ENCODE measurements around the gene DAGLB. TPM values are rescaled to one million over a fixed set of nuclear protein-coding genes. Genes with fewer than 3 reads are reported as not detected.
"Not testable (repeated sequence)": the region's sequence is repeated elsewhere in the genome, so short reads cannot be mapped to it uniquely, and the experiment has no call there.

Gene DAGLB
- total RNA-seq, 4 donors from 2014 or later: 9.1 to 36.3 (median 24.3) TPM

DNA sequence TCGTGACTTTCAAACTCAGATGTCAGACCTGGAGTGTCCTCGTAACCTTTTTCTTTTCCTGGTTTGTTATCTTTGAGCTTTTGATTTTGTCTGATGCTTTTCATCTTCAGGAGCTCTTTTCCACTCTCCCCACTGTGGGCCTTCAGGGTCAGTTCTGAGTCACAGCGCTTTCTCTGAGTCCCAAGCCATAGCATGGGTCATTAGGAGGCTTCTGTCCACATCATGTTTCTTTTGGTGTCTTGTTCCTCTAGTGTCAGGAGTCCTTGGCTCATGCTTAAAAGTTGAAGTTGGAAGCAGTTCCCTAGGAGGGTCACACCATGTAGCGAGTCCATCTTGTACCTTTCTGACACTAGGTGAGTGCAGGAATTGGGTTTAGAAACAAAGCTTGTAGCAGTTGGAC, 40.3 kb downstream of the DAGLB start:
- no peak overlapping the region for H3K4me3 ChIP-seq
- no peak for TF ChIP-seq POLR2A (IDR thresholded peaks at IDR 0.05)
- TF ChIP-seq, protein P1, sequence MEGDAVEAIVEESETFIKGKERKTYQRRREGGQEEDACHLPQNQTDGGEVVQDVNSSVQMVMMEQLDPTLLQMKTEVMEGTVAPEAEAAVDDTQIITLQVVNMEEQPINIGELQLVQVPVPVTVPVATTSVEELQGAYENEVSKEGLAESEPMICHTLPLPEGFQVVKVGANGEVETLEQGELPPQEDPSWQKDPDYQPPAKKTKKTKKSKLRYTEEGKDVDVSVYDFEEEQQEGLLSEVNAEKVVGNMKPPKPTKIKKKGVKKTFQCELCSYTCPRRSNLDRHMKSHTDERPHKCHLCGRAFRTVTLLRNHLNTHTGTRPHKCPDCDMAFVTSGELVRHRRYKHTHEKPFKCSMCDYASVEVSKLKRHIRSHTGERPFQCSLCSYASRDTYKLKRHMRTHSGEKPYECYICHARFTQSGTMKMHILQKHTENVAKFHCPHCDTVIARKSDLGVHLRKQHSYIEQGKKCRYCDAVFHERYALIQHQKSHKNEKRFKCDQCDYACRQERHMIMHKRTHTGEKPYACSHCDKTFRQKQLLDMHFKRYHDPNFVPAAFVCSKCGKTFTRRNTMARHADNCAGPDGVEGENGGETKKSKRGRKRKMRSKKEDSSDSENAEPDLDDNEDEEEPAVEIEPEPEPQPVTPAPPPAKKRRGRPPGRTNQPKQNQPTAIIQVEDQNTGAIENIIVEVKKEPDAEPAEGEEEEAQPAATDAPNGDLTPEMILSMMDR (IDR thresholded peaks at IDR 0.05): no peak
- H3K27ac ChIP-seq: no peak overlapping the region
- no peaks in the 10 kb centered on the region for H3K9me3 ChIP-seq
- no peaks in the 10 kb centered on the region for H3K27me3 ChIP-seq
- no peaks in the 10 kb centered on the region for H3K4me1 ChIP-seq
- no peak for DNase-seq
- H3K36me3 ChIP-seq: peaks cover 0 to 98% (median 0%) of the 10 kb centered on the region in 3 donors

- H3K36me3 ChIP-seq: peaks cover 0 to 97% (median 0%) of the 10 kb centered on the region in 3 donors
- H3K9me3 ChIP-seq: no peaks in the 10 kb centered on the region
- TF ChIP-seq POLR2A (IDR thresholded peaks at IDR 0.05): no peak
- TF ChIP-seq, protein P1 (IDR thresholded peaks at IDR 0.05): no peak
- H3K4me3 ChIP-seq: no peak overlapping the region
- no peaks in the 10 kb centered on the region for H3K4me1 ChIP-seq
- no peaks in the 10 kb centered on the region for H3K27me3 ChIP-seq
- no peak for DNase-seq
- H3K27ac ChIP-seq: no peak overlapping the region
Measured at GRCh38 chr7:6406121-6406520, 41.6 kb downstream of the DAGLB start.

DNA sequence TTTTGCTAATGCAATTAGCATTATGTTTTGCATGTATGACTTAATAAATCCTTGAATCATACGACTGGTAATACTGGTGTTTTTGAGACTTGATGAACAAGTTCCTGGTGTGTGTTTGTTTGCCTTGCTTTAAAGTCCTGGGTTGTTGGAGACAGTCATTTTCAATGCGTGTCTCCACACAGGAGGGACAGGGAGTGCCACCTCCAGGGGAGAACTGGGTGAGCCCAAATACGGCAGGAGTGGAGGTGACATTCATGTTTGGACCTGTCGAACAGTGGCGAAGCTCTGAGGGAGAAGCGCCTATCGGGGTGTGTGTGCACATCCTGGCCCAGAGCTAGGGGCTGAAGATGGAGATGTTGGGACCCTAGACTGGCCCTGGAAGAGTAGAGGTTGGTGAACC, 43.8 kb downstream of the DAGLB start:
- TF ChIP-seq, protein P1 (IDR thresholded peaks at IDR 0.05): no peak
- TF ChIP-seq POLR2A (IDR thresholded peaks at IDR 0.05): no peak

DNA sequence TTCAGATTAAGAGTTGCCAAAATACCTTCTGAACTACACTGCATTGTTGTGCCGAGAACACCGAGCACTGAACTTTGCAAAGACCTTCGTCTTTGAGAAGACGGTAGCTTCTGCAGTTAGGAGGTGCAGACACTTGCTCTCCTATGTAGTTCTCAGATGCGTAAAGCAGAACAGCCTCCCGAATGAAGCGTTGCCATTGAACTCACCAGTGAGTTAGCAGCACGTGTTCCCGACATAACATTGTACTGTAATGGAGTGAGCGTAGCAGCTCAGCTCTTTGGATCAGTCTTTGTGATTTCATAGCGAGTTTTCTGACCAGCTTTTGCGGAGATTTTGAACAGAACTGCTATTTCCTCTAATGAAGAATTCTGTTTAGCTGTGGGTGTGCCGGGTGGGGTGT, 45.0 kb downstream of the DAGLB start:
- peaks cover 0 to 87% (median 0%) of the 10 kb centered on the region in 3 donors for H3K36me3 ChIP-seq

More for the DNA sequence above, 43.8 kb downstream of the DAGLB start:
- DNase-seq: no peak
- Histone ChIP-seq H3K36me3 (peaks cover 0 to 92% (median 0%) of the 10 kb centered on the region in 3 donors), H3K9me3 (no peaks in the 10 kb centered on the region), H3K4me1 (peaks cover 0 to 3% (median 0%) of the 10 kb centered on the region in 4 donors), H3K27me3 (no peaks in the 10 kb centered on the region), H3K4me3 (no peak overlapping the region), H3K27ac (no peak overlapping the region)

DNA sequence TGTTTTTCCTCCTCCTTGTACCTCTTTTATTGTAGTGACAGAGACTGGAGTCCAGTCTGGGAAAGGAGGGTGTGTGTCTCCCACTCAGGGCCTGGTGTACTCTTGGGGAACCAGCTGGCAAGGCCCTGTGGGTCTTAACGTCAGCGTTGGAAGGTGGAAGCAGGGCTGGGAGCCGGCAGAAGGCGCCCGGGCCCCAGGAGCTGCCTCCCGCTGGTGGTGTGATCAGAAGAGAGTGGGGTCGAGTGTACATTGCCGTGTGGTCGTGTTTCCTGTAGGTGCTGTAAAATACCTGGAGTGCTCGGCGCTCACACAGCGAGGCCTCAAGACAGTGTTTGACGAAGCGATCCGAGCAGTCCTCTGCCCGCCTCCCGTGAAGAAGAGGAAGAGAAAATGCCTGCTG, 45.7 kb downstream of the DAGLB start:
- Histone ChIP-seq H3K4me1 (peaks cover 0 to 18% (median 0%) of the 10 kb centered on the region in 4 donors), H3K27me3 (no peaks in the 10 kb centered on the region), H3K36me3 (peaks cover 0 to 81% (median 0%) of the 10 kb centered on the region in 3 donors), H3K4me3 (no peak overlapping the region), H3K27ac (no peak overlapping the region), H3K9me3 (no peaks in the 10 kb centered on the region)
- TF ChIP-seq, protein P1 (IDR thresholded peaks at IDR 0.05): no peak
- no peak for TF ChIP-seq POLR2A (IDR thresholded peaks at IDR 0.05)
- DNase-seq: no peak

More for the DNA sequence above, 45.0 kb downstream of the DAGLB start:
- Histone ChIP-seq H3K4me1 (peaks cover 0 to 15% (median 0%) of the 10 kb centered on the region in 4 donors), H3K9me3 (no peaks in the 10 kb centered on the region), H3K27me3 (no peaks in the 10 kb centered on the region), H3K4me3 (no peak overlapping the region), H3K27ac (no peak overlapping the region)
- TF ChIP-seq POLR2A (IDR thresholded peaks at IDR 0.05): no peak
- TF ChIP-seq, protein P1 (IDR thresholded peaks at IDR 0.05): no peak
- DNase-seq: no peak

- TF ChIP-seq, protein P1 (IDR thresholded peaks at IDR 0.05): no peak
- no peak for TF ChIP-seq POLR2A (IDR thresholded peaks at IDR 0.05)
- no peak for DNase-seq
- Histone ChIP-seq H3K27me3 (no peaks in the 10 kb centered on the region), H3K9me3 (no peaks in the 10 kb centered on the region), H3K36me3 (peaks cover 0 to 76% (median 0%) of the 10 kb centered on the region in 3 donors), H3K4me1 (peaks cover 0 to 18% (median 0%) of the 10 kb centered on the region in 4 donors), H3K27ac (no peak overlapping the region), H3K4me3 (no peak overlapping the region)
Measured at GRCh38 chr7:6401536-6401935, 46.2 kb downstream of the DAGLB start.

DNA sequence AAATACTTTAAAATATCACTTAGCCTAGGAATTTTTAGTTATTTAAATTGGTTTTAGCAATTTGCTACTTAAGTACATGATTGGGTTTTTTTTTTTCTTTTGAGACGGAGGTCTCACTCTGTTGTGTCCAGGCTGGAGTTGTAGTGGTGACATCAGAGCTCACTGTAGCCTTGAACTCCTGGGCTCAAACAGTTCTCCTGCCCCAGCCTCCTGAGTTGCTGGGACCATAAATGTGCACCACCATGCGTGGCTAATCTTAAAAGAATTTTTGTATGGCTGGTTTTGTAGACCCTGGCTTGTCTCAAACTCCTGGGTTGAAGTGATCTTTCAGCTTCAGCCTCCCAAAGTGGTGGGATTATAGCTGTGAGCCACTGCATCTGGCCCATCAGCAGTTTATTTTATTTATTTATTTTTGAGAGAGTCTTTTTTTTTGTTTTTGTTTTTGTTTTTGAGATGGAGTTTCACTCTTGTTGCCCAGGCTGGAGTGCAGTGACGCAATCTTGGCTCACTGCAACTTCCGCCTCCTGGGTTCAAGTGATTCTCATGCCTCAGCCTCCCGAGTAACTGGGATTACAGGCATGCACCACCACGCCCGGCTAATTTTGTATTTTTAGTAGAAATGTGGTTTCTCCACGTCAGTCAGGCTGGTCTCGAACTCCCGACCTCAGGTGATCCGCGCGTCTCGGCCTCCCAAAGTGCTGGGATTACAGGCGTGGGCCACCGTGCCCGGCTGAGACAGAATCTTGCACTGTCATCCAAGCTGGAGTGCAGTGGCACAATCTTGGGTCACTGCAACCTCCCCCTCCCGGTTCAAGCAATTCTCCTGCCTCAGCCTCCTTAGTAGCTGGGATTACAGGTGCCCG, 47.3 kb downstream of the DAGLB start:
- Histone ChIP-seq H3K36me3 (peaks cover 0 to 65% (median 0%) of the 10 kb centered on the region in 3 donors), H3K4me1 (peaks cover 0 to 24% (median under 1%) of the 10 kb centered on the region in 4 donors)
- H3K27ac ChIP-seq, H3K9me3 ChIP-seq, DNase-seq, H3K27me3 ChIP-seq, H3K4me3 ChIP-seq: not testable (repeated sequence)
